CD14-positive monocyte (primary cell): Measurements from ENCODE around the gene SRGAP1. TPM values are rescaled to one million over a fixed set of nuclear protein-coding genes. Genes with fewer than 3 reads are reported as not detected.

ENCODE experiments used
- DNase-seq, 3 donors: peaks; one replicate each; pipeline ENCODE4 v3.0.0-alpha.2; 2011 to 2022
- H2AFZ ChIP-seq: 2 replicates; pipeline ENCODE4 v1.6.0; 2012; ENCODE audit warnings: mild to moderate bottlenecking, low read depth, low read length, inconsistent platforms; ENCODE audit not compliant: insufficient read depth, poor library complexity, severe bottlenecking
- H3K27ac ChIP-seq, 2 donors: 1 replicate in 1 of 2; 2 replicates in 1 of 2; pipeline ENCODE4 v1.5.1; 2012 to 2013; ENCODE audit warnings: low read length in 2 of 2, control low read depth in 1 of 2, inconsistent platforms in 1 of 2, low read depth in 1 of 2, mild to moderate bottlenecking in 1 of 2
- H3K27me3 ChIP-seq, 2 donors: one replicate each; pipeline versions ENCODE4 v1.6.0 to v1.6.1; 2011 to 2013; ENCODE audit warnings: low read length in 2 of 2; ENCODE audit not compliant: control insufficient read depth in 2 of 2, insufficient read depth in 2 of 2
- H3K36me3 ChIP-seq, 2 donors: replicated peaks in 1 of 2; 1 replicate in 1 of 2; 2 replicates in 1 of 2; pipeline versions ENCODE4 v1.5.1 to v1.6.1; 2012 to 2013; ENCODE audit warnings: low read length in 2 of 2, control low read depth in 1 of 2, inconsistent platforms in 1 of 2, mild to moderate bottlenecking in 1 of 2; ENCODE audit not compliant: insufficient read depth in 2 of 2, control insufficient read depth in 1 of 2
- H3K4me1 ChIP-seq, 2 donors: 1 replicate in 1 of 2; 2 replicates in 1 of 2; pipeline versions ENCODE4 v1.5.1 to v1.6.1; 2012 to 2013; ENCODE audit warnings: low read length in 2 of 2, control low read depth in 1 of 2, inconsistent platforms in 1 of 2, mild to moderate bottlenecking in 1 of 2, moderate library complexity in 1 of 2; ENCODE audit not compliant: insufficient read depth in 2 of 2, control insufficient read depth in 1 of 2
- H3K4me2 ChIP-seq: replicated peaks from 2 replicates; pipeline ENCODE3; 2012; ENCODE audit warnings: low read length, moderate library complexity, mild to moderate bottlenecking; ENCODE audit not compliant: poor library complexity, severe bottlenecking; ENCODE audit errors: extremely low read depth
- H3K4me3 ChIP-seq, 3 experiments: fragments of 200-600 bp in 1 of 3; sonication (generic) in 1 of 3; replicated peaks in 1 of 3; 1 replicate in 2 of 3; 2 replicates in 1 of 3; pipeline ENCODE4 v1.5.1; 2011 to 2013; ENCODE audit warnings: low read length in 3 of 3, mild to moderate bottlenecking in 3 of 3, control low read depth in 2 of 3, low read depth in 2 of 3, inconsistent platforms in 1 of 3, moderate library complexity in 1 of 3
- H3K79me2 ChIP-seq: 2 replicates; pipeline ENCODE4 v1.6.0; 2012; ENCODE audit warnings: mild to moderate bottlenecking, control low read depth, inconsistent platforms, low read length, moderate library complexity; ENCODE audit not compliant: insufficient read depth
- H3K9ac ChIP-seq: 2 replicates; pipeline ENCODE4 v1.6.0; 2017; ENCODE audit warnings: low read length, mild to moderate bottlenecking; ENCODE audit not compliant: insufficient read depth, poor library complexity, severe bottlenecking
- H3K9me3 ChIP-seq, 2 donors: replicated peaks in 1 of 2; 1 replicate in 1 of 2; 2 replicates in 1 of 2; pipeline versions ENCODE4 v1.5.1 to v1.6.1; 2012 to 2013; ENCODE audit warnings: low read length in 2 of 2, control low read depth in 1 of 2; ENCODE audit not compliant: control insufficient read depth in 1 of 2, insufficient read depth in 1 of 2
- H4K20me1 ChIP-seq: 2 replicates; pipeline ENCODE4 v1.6.0; 2012; ENCODE audit warnings: mild to moderate bottlenecking, low read length, control low read depth, moderate library complexity; ENCODE audit not compliant: insufficient read depth
- H3K27ac Mint-ChIP-seq, 7 donors: one replicate each; pipeline ENCODE4 v1.8.0; 2020; ENCODE audit warnings: mild to moderate bottlenecking in 7 of 7, mixed read lengths in 7 of 7, moderate library complexity in 6 of 7, inconsistent platforms in 2 of 7
- H3K27me3 Mint-ChIP-seq, 3 donors: one replicate each; pipeline ENCODE4 v1.8.0; 2021 to 2022; ENCODE audit warnings: low read depth in 3 of 3, mild to moderate bottlenecking in 3 of 3, mixed read lengths in 3 of 3, moderate library complexity in 3 of 3, inconsistent platforms in 1 of 3
- H3K36me3 Mint-ChIP-seq, 2 donors: one replicate each; pipeline ENCODE4 v1.8.0; 2020; ENCODE audit warnings: mixed read lengths in 2 of 2, inconsistent platforms in 1 of 2, mild to moderate bottlenecking in 1 of 2
- H3K4me1 Mint-ChIP-seq: one replicate; pipeline ENCODE4 v1.8.0; 2020; ENCODE audit warnings: mild to moderate bottlenecking, mixed read lengths
- H3K4me3 Mint-ChIP-seq, 2 donors: one replicate each; pipeline ENCODE4 v1.8.0; 2020; ENCODE audit warnings: mild to moderate bottlenecking in 2 of 2, mixed read lengths in 2 of 2, moderate library complexity in 1 of 2
- H3K9me3 Mint-ChIP-seq, 7 donors: one replicate each; pipeline ENCODE4 v1.8.0; 2020 to 2022; ENCODE audit warnings: mixed read lengths in 7 of 7, mild to moderate bottlenecking in 6 of 7, moderate library complexity in 6 of 7, inconsistent platforms in 2 of 7
- WGBS: methylation state at CpG from one replicate; pipeline ENCODE4 v1.1.5; 2013; ENCODE audit warnings: missing lambda C conversion rate; ENCODE audit not compliant: insufficient coverage; 5-methylcytosine and 5-hydroxymethylcytosine counted together
- intact Hi-C, 2 donors: fragments of 100-400 bp; cut with micrococcal nuclease; formaldehyde crosslinking; loops; one replicate each; pipeline versions ENCODE4 v1.15.0 to v1.15.1; 2023
- polyA plus RNA-seq, 3 donors: library from polyadenylated mRNA; depleted of rRNA in 1 of 3; unstranded in 2 of 3; stranded (reverse) in 1 of 3; fragments of 300-500 nt in 2 of 3; fragments of >200 nt in 1 of 3; fragmentation: Illumina TruSeq in 2 of 3; gene quantifications; 1 replicate in 2 of 3; 2 replicates in 1 of 3; pipeline ENCODE4 v1.2.3, GENCODE V29; 2012 to 2021
- TF ChIP-seq, protein P1 (sequence below): fragments of 200-600 bp; IDR thresholded peaks from one replicate; pipeline ENCODE4 v1.8.0; 2022; ENCODE audit warnings: antibody characterized with exemption, mild to moderate bottlenecking

SRGAP1 gene
- polyA plus RNA-seq, 3 donors: 0.05 to 0.52 (median 0.07) TPM

DNA sequence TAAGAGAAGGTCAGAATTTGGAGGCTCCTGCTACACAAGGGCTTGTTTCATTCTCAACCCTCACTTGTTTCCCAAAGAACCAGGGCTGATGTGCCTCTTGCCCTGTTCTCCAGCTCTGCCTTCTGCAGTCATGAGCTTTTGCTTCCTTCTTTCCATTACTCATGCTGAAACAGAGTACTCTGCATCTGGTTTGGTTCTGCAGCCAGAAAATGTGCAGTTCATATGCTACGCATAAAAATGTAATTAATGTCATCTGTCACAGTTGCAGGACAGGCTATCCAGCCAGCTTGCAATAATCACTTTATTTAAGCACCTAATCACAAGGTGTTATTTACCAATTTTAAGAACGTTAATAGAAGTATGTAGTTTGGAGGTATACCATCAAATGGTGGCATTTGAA is 150.2 kb downstream of the SRGAP1 start:
- Mint-ChIP-seq H3K4me3 (no peak overlapping the region), H3K27ac (no peak overlapping the region), H3K4me1 (no peaks in the 10 kb centered on the region), H3K27me3 (peaks cover 0 to 4% (median 2%) of the 10 kb centered on the region in 3 donors), H3K36me3 (no peaks in the 10 kb centered on the region), H3K9me3 (peaks cover 0 to 2% (median 0%) of the 10 kb centered on the region in 7 donors)
- Histone ChIP-seq H3K27me3 (no peaks in the 10 kb centered on the region), H3K4me1 (no peaks in the 10 kb centered on the region), H3K79me2 (no peaks in the 10 kb centered on the region), H3K36me3 (no peaks in the 10 kb centered on the region), H3K4me3 (no peak overlapping the region), H3K9me3 (no peaks in the 10 kb centered on the region), H4K20me1 (no peaks in the 10 kb centered on the region), H3K4me2 (no peak overlapping the region), H2AFZ (no peak overlapping the region), H3K9ac (no peak overlapping the region), H3K27ac (no peak overlapping the region)
- WGBS: 100% methylated on average over 1 of the region's 2 CpGs
- no peak for DNase-seq
- TF ChIP-seq, protein P1, sequence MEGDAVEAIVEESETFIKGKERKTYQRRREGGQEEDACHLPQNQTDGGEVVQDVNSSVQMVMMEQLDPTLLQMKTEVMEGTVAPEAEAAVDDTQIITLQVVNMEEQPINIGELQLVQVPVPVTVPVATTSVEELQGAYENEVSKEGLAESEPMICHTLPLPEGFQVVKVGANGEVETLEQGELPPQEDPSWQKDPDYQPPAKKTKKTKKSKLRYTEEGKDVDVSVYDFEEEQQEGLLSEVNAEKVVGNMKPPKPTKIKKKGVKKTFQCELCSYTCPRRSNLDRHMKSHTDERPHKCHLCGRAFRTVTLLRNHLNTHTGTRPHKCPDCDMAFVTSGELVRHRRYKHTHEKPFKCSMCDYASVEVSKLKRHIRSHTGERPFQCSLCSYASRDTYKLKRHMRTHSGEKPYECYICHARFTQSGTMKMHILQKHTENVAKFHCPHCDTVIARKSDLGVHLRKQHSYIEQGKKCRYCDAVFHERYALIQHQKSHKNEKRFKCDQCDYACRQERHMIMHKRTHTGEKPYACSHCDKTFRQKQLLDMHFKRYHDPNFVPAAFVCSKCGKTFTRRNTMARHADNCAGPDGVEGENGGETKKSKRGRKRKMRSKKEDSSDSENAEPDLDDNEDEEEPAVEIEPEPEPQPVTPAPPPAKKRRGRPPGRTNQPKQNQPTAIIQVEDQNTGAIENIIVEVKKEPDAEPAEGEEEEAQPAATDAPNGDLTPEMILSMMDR: no peak
- intact Hi-C loops: no loop called here

- Histone ChIP-seq H3K36me3 (no peaks in the 10 kb centered on the region), H2AFZ (no peak overlapping the region), H3K9me3 (no peaks in the 10 kb centered on the region), H4K20me1 (no peaks in the 10 kb centered on the region), H3K4me3 (no peak overlapping the region), H3K4me2 (no peak overlapping the region), H3K27ac (no peak overlapping the region), H3K4me1 (no peaks in the 10 kb centered on the region), H3K9ac (no peak overlapping the region), H3K27me3 (no peaks in the 10 kb centered on the region), H3K79me2 (no peaks in the 10 kb centered on the region)
- TF ChIP-seq, protein P1: no peak
- DNase-seq: no peak
- Mint-ChIP-seq H3K4me1 (no peaks in the 10 kb centered on the region), H3K36me3 (no peaks in the 10 kb centered on the region), H3K27me3 (peaks cover 0 to 4% (median 2%) of the 10 kb centered on the region in 3 donors), H3K4me3 (no peak overlapping the region), H3K27ac (no peak overlapping the region), H3K9me3 (peaks cover 0 to 2% (median 0%) of the 10 kb centered on the region in 7 donors)
- intact Hi-C loops: no loop called here
These were observed 151.0 kb downstream of the SRGAP1 start for GRCh38 chr12:63995512-63995911.
